HG03095 (cell line): ENCODE measurements around the gene UNC5C.
"Not testable (repeated sequence)": the region's sequence is repeated elsewhere in the genome, so short reads cannot be mapped to it uniquely, and the experiment has no call there.

Experiments
- ATAC-seq: cut with Tn5 transposase; IDR thresholded peaks from one replicate; pipeline ENCODE4 v1.9.1; 2021; ENCODE audit warnings: moderate library complexity; ENCODE audit not compliant: unreplicated experiment

The UNC5C gene

GRCh38 chr4:95188701-95189370 lies 359.9 kb downstream of the UNC5C start:
- ATAC-seq, result no peak

GRCh38 chr4:95186666-95187065 lies 362.1 kb downstream of the UNC5C start:
- ATAC-seq, result no peak

DNA sequence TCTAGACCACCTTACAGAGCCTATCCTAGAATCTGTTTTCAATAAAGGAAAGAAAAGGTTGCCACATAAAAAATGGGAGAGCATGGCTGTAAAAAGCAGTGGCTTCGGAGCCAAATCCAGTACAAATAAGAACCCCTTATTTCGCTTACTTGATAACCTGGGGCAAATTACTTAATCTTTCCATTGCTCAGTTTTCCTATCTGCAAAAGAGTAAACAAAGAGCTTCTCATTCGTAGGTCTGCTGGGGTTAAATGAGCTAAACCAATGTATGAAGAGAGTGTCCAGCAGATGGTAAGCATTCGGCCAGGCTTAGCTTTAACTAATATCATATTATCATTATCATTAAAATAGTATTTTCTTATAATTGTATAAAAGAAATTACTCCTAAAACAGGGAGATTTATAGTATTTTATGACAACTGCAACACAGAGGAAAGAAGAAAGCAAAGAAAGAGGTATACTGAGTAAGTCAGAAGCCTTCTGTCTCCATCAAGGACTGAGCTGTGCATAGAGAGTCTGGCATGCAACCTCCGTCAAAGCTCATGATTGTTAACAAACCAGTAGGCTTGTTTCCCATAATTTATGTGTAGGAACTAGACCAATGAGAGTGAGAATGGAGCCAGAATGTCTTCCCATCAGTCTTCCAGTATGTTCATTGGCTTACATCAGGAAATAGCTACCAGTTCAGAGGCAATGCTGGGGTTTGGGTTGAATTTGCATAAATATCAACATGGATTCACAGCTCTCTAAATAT lies 364.9 kb downstream of the UNC5C start:
- ATAC-seq, result no peak

- ATAC-seq, result no peak
These were observed 366.8 kb downstream of the UNC5C start for GRCh38 chr4:95181996-95182306.

DNA sequence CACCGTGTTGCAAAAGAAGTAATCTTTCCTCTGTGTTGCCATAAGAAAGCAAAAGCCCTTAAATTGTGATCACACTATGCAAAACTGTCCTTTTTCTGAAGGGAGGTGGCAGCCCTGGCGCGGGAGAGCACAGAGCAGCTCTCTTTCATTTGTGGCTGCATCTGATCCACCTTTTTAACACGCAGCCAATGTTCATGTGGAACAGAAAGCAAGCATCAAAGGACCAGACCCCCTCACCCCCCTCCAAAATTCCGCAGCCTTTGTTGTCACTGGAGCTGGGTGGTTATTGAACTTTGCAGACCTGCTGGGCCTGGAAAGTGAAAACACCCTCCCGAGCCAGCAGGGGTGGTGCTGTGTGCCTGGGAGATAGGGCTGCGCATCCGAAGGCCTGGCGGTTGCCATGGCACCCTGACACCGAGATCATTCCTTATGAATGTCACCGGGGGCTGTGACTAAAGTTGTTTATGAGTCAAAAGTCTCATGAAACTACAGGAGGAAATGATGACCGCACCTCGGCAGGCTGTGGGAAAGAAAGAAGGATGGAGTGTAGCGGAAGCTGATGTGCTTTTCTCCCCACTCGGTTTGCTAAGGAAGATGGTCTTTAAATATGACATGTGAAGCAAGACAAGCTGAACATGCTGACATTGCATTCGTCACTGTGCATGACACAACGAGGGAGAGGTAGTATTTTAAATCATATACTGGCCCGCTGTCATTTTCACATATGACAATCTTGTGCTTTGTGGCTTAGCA lies 367.4 kb downstream of the UNC5C start:
- ATAC-seq, result no peak

DNA sequence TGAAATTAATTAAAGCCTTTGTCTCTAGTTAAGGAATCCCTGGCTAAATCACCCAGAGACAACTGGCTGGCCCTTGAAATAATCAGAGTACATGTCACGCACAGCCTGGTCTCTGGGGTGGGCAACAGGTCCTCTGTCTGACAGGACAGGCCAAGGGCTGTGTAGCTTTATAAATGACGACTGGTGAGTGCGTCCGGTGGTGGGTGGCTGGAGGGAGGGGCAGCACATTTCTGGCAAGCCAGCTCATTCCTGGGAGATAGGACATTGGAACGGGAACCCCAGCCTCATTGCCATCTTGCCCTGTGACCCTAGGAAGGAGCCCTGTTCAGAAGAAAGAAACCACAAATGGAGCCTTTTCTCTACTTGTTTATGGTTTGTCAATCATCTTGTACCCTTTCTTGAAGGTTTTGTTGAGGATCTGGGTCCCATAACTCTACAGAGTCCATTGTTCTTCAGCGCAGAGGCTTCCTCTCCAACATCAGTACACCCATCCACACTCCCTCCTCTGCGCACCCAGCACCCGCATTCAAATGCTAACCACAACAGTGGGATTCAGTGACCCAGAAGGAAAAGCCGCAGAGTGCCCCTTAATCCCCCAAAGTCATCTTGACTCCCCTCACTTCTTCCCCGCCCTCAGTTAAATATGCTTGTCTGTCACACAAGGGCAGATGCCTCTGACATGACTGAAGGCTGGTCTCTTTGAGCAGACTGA lies 368.1 kb downstream of the UNC5C start:
- ATAC-seq, result no peak

GRCh38 chr4:95178938-95179337 lies 369.8 kb downstream of the UNC5C start:
- no peak for ATAC-seq

GRCh38 chr4:95171377-95171776 lies 377.4 kb downstream of the UNC5C start:
- ATAC-seq, result not testable (repeated sequence)

DNA sequence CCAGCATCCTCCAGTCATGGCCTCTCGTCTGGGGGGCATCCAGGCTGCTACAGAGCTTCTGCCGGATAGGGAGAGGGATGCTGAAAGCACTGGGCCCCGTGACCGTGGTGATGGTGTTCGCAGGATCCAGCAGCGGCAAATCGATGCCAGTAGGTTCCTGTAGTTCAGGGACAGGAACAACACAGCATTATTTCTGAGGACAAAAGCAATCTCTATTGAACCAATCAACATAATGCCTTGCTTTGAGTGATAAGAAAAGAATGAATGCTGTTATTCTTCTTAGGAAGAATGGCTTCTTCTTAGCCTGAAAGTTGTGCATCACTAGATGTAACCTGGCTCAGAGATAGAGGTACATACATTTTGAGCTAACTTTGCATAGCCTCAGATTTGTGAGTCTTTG lies 378.6 kb downstream of the UNC5C start:
- no peak for ATAC-seq

DNA sequence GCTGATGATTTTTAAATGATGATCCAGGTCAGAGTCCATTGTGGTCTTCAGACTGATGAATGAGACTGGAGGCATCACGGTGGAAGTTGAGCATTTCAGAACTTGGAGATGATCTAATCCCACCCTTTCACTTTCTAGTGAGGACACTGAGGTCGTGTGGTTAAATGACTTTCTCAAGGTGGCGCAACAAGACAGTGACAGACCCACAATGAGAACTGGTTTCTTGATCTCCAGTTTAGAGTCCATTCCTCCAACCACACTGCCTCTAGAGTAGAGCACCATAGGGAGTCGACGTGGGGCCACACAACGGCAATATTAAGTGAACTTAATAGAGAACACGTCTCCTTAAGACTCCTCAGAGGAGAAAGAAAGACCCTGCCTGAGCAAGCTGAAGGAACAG lies 381.0 kb downstream of the UNC5C start:
- ATAC-seq, result no peak

GRCh38 chr4:95165926-95166524 lies 382.7 kb downstream of the UNC5C start:
- peak; percentile 90 for ATAC-seq

GRCh38 chr4:95162867-95163266 lies 385.9 kb downstream of the UNC5C start:
- no peak for ATAC-seq

DNA sequence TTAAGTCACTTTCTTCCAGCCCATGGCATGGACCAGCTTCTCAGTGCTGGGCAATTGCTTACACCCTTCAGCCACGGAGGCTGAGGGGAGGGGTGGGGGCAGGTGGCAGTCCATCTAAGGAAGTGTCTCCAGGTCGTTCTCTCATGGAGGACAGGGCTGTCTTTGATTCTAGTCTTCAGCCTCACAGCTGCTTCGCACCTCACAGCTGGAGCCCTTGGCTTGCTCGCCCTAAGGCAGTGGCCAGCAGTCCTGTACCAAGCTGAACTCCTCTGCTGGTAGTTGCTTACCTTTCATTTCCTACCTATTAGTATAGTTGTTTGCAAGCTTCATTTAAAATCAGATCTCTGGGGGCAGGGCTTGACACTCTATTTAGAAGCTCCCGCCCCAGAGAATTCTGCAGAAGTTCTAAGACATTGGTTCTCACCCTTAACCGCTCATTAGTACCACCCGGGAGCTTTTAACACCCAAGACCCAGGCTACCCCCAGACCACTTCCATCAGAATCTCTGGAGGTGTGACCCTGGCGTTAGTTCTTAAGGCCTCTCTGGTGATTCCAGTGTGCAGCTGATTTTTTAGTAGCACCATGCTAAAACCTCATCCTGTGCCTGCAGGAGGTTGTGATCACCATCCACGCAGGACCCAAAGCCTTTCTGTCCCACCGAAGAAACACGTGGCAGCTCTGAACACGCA lies 386.8 kb downstream of the UNC5C start:
- no peak for ATAC-seq

DNA sequence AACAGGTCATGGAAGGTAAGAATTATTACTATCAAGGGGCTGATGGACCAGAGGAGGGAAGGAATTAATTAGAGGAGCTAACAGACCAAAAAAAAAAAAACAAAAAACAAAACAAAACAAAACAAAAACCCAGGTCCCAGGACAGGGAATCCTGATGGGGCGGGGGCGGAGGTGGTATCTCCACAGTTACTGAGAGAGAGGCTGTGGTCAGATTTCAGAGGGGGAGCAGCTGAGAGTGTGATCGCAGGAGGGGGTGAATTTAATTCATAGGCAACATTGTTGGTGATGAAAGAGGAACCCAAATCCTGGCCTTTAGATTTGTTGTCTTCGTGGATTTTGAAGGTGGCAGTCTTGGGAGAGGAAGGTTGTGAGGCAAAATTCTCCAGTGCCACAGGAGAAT lies 389.4 kb downstream of the UNC5C start:
- ATAC-seq, result no peak

GRCh38 chr4:95158626-95159025 lies 390.1 kb downstream of the UNC5C start:
- no peak for ATAC-seq

GRCh38 chr4:95158045-95158444 lies 390.7 kb downstream of the UNC5C start:
- ATAC-seq, result no peak

GRCh38 chr4:95157596-95157995 lies 391.2 kb downstream of the UNC5C start:
- ATAC-seq, result no peak

- ATAC-seq, result no peak
These were observed 392.4 kb downstream of the UNC5C start for GRCh38 chr4:95156452-95156765.

- no peak for ATAC-seq
These were observed 392.9 kb downstream of the UNC5C start for GRCh38 chr4:95155759-95156451.

GRCh38 chr4:95153182-95153581 lies 395.6 kb downstream of the UNC5C start:
- no peak for ATAC-seq
